IPS DF 6.9 (cell line): ENCODE measurements around the gene CLEC11A.

Experiments used
- DNase-seq: peaks from one replicate; pipeline ENCODE4 v3.0.0-alpha.2; 2013; ENCODE audit warnings: low read depth, low spot score
- H3K27ac ChIP-seq: one replicate; pipeline ENCODE4 v1.5.1; 2013; ENCODE audit warnings: low read length, control low read depth
- H3K27me3 ChIP-seq: 2 replicates; pipeline ENCODE4 v1.6.1; 2013; ENCODE audit warnings: mild to moderate bottlenecking, low read length; ENCODE audit not compliant: control insufficient read depth, insufficient read depth
- H3K36me3 ChIP-seq: 2 replicates; pipeline ENCODE4 v1.6.1; 2013; ENCODE audit warnings: low read length; ENCODE audit not compliant: control insufficient read depth, insufficient read depth
- H3K4me1 ChIP-seq: 2 replicates; pipeline ENCODE4 v1.6.1; 2013; ENCODE audit warnings: low read length; ENCODE audit not compliant: control insufficient read depth, insufficient read depth
- H3K4me3 ChIP-seq: 2 replicates; pipeline ENCODE4 v1.5.1; 2013; ENCODE audit warnings: mild to moderate bottlenecking, low read length
- H3K9me3 ChIP-seq: 2 replicates; pipeline ENCODE4 v1.6.1; 2013; ENCODE audit warnings: low read length, inconsistent platforms; ENCODE audit not compliant: control insufficient read depth, insufficient read depth
- WGBS: extraction: QIAGEN DNeasy Blood & Tissue Kit; methylation state at CpG from one replicate; pipeline ENCODE4 v1.1.7; 2013; ENCODE audit warnings: mixed read lengths, missing lambda C conversion rate; ENCODE audit not compliant: insufficient read length, insufficient coverage; 5-methylcytosine and 5-hydroxymethylcytosine counted together

CLEC11A gene

GRCh38 chr19:50717891-50718254, 5.3 kb upstream of the CLEC11A start:
- H3K4me3 ChIP-seq = no peak overlapping the region
- H3K9me3 ChIP-seq = peaks cover 32% of the 10 kb centered on the region
- no peaks in the 10 kb centered on the region for H3K4me1 ChIP-seq
- no peak overlapping the region for H3K27ac ChIP-seq
- H3K27me3 ChIP-seq = no peaks in the 10 kb centered on the region
- no peaks in the 10 kb centered on the region; the same call in 1 of the 2 replicates for H3K36me3 ChIP-seq
- DNase-seq = no peak
- no CpG with 5 or more reads among the region's 13 CpGs for WGBS

- H3K4me3 ChIP-seq = peak overlapping the region; percentile 15; the same call in 1 of the 2 replicates
- H3K27ac ChIP-seq = no peak overlapping the region
- H3K4me1 ChIP-seq = no peaks in the 10 kb centered on the region
- peaks cover 33% of the 10 kb centered on the region for H3K9me3 ChIP-seq
- DNase-seq = no peak
- no peaks in the 10 kb centered on the region for H3K27me3 ChIP-seq
- no CpG with 5 or more reads among the region's 74 CpGs for WGBS
- no peaks in the 10 kb centered on the region; the same call in 1 of the 2 replicates for H3K36me3 ChIP-seq
These were observed 4.7 kb upstream of the CLEC11A start for GRCh38 chr19:50718255-50719118.

GRCh38 chr19:50719119-50719435, 4.1 kb upstream of the CLEC11A start:
- H3K36me3 ChIP-seq = no peaks in the 10 kb centered on the region; the same call in 1 of the 2 replicates
- no peak overlapping the region for H3K27ac ChIP-seq
- no peak overlapping the region for H3K4me3 ChIP-seq
- H3K27me3 ChIP-seq = no peaks in the 10 kb centered on the region
- peaks cover 31% of the 10 kb centered on the region for H3K9me3 ChIP-seq
- no peaks in the 10 kb centered on the region for H3K4me1 ChIP-seq
- DNase-seq = no peak
- no CpG with 5 or more reads among the region's 30 CpGs for WGBS

- Histone ChIP-seq H3K4me1 (no peaks in the 10 kb centered on the region), H3K4me3 (peak within 1 kb of the TSS; percentile 15; the same call in 1 of the 2 replicates), H3K9me3 (peaks cover 30% of the 10 kb centered on the region), H3K27me3 (no peaks in the 10 kb centered on the region), H3K27ac (no peak within 1 kb of the TSS), H3K36me3 (peaks cover 3% of the 10 kb centered on the region; the same call in 1 of the 2 replicates)
- no peak for DNase-seq
- WGBS = no CpG with 5 or more reads among the region's 47 CpGs
These were observed 3.6 kb upstream of the CLEC11A start, which contains the start of gene SHANK1 for GRCh38 chr19:50719566-50719965. SHANK1 (minus strand) TSS chr19:50719802; CDS start chr19:50716919, 2,883 bp downstream.

- Histone ChIP-seq H3K4me1 (no peaks in the 10 kb centered on the region), H3K4me3 (no peak overlapping the region), H3K9me3 (peaks cover 27% of the 10 kb centered on the region), H3K27ac (no peak overlapping the region), H3K36me3 (peaks cover 3% of the 10 kb centered on the region; the same call in 1 of the 2 replicates), H3K27me3 (no peaks in the 10 kb centered on the region)
- WGBS = no CpG with 5 or more reads among the region's 21 CpGs
- DNase-seq = no peak
These were observed 2.8 kb upstream of the CLEC11A start for GRCh38 chr19:50720181-50720920.

- WGBS = no CpG with 5 or more reads among the region's 8 CpGs
- Histone ChIP-seq H3K27ac (no peak overlapping the region), H3K36me3 (peaks cover 3% of the 10 kb centered on the region; the same call in 1 of the 2 replicates), H3K27me3 (no peaks in the 10 kb centered on the region), H3K9me3 (peaks cover 25% of the 10 kb centered on the region), H3K4me3 (no peak overlapping the region), H3K4me1 (no peaks in the 10 kb centered on the region)
- DNase-seq = no peak
These were observed 2.2 kb upstream of the CLEC11A start for GRCh38 chr19:50720921-50721381.

GRCh38 chr19:50721441-50722137, 1.6 kb upstream of the CLEC11A start:
- peaks cover 23% of the 10 kb centered on the region for H3K9me3 ChIP-seq
- peaks cover 3% of the 10 kb centered on the region; the same call in 1 of the 2 replicates for H3K36me3 ChIP-seq
- H3K27ac ChIP-seq = no peak overlapping the region
- no peak for DNase-seq
- H3K4me3 ChIP-seq = no peak overlapping the region
- no peaks in the 10 kb centered on the region for H3K27me3 ChIP-seq
- H3K4me1 ChIP-seq = no peaks in the 10 kb centered on the region
- no CpG with 5 or more reads among the region's 10 CpGs for WGBS

- no CpG with 5 or more reads among the region's 15 CpGs for WGBS
- no peaks in the 10 kb centered on the region for H3K4me1 ChIP-seq
- peaks cover 3% of the 10 kb centered on the region; the same call in 1 of the 2 replicates for H3K36me3 ChIP-seq
- no peaks in the 10 kb centered on the region for H3K27me3 ChIP-seq
- DNase-seq = no peak
- no peak overlapping the region for H3K4me3 ChIP-seq
- H3K27ac ChIP-seq = no peak overlapping the region
- peaks cover 24% of the 10 kb centered on the region for H3K9me3 ChIP-seq
These were observed 757 bp upstream of the CLEC11A start for GRCh38 chr19:50722201-50723013.

- Histone ChIP-seq H3K36me3 (peaks cover 3% of the 10 kb centered on the region; the same call in 1 of the 2 replicates), H3K9me3 (peaks cover 30% of the 10 kb centered on the region), H3K4me3 (no peak overlapping the region), H3K4me1 (no peaks in the 10 kb centered on the region), H3K27ac (no peak overlapping the region), H3K27me3 (no peaks in the 10 kb centered on the region)
- no CpG with 5 or more reads among the region's 31 CpGs for WGBS
- DNase-seq = no peak
These were observed 764 bp downstream of the CLEC11A start for GRCh38 chr19:50723735-50724521.
